ENCODE results near the gene GCN1. TPM values are rescaled to one million over a fixed set of nuclear protein-coding genes. Genes with fewer than 3 reads are reported as not detected.

GCN1 gene
- total and polyA plus RNA-seq, 10 of the 15 experiments (the other 5 are each of a cell fraction or from before 2014, with no cell fraction given) = 10.8 to 150 (median 58.3) TPM

- peak; percentile 76; the same call in 1 of the 2 replicates for TF ChIP-seq ZNF592 (IDR thresholded peaks at IDR 0.05)
- peak; percentile 72 for TF ChIP-seq E4F1 (IDR thresholded peaks at IDR 0.05; ENCODE audit: borderline replicate concordance, partially characterized antibody)
- TF ChIP-seq EGR1 (IDR thresholded peaks at IDR 0.05; ENCODE audit: borderline replicate concordance in 1 of 2, low read depth in 2 of 2, low read length in 2 of 2) = 0 out of 3 replicates have a peak, but pooled peaks of 1 of the 2 experiments have one; percentile 18
- peak; percentile 79 for TF ChIP-seq KLF5 (IDR thresholded peaks at IDR 0.05; ENCODE audit: partially characterized antibody)
- TF ChIP-seq HDGF (IDR thresholded peaks at IDR 0.05) = peak; percentile 95
- TF ChIP-seq USF2 (IDR thresholded peaks at IDR 0.05; ENCODE audit: borderline replicate concordance, low read depth, low read length) = peak; percentile 39
- TF ChIP-seq PAX8 (IDR thresholded peaks at IDR 0.05) = no peak
- TF ChIP-seq PML (IDR thresholded peaks at IDR 0.05; ENCODE audit: low read length) = no peak
- TF ChIP-seq ZSCAN29 (IDR thresholded peaks at IDR 0.05) = no peak
- peak; percentile 95 for TF ChIP-seq CREB1 (IDR thresholded peaks at IDR 0.05; ENCODE audit: low read depth)
- no peak for TF ChIP-seq NR2C1 (IDR thresholded peaks at IDR 0.05)
- no peak for TF ChIP-seq CHD4 (IDR thresholded peaks at IDR 0.05)
- TF ChIP-seq RAD21 (IDR thresholded peaks at IDR 0.05; ENCODE audit: insufficient read depth, low read depth, low read length) = peak; percentile 81
- TF ChIP-seq MEF2B (IDR thresholded peaks at IDR 0.05; ENCODE audit: partially characterized antibody, poor library complexity, severe bottlenecking) = peak; percentile 76
- peak; percentile 84 for TF ChIP-seq RUNX3 (IDR thresholded peaks at IDR 0.05; ENCODE audit: low read length)
- no peak for TF ChIP-seq SMAD5 (IDR thresholded peaks at IDR 0.05; ENCODE audit: low read depth)
- TF ChIP-seq FOXK2 (IDR thresholded peaks at IDR 0.05) = peak; percentile 31; the same call in 1 of the 2 replicates
Measured at GRCh38 chr12:120086801-120087621, 107.5 kb downstream of the GCN1 start (continued).
